Activated B cell treated with CpG ODN at 0.5 μM for 24 hours (primary cell): ENCODE measurements around the gene DCLK2. TPM values are rescaled to one million over a fixed set of nuclear protein-coding genes. Genes with fewer than 3 reads are reported as not detected.

ENCODE experiments used
- ATAC-seq: fragments of 200-7000 bp; cut with Tn5 transposase; one replicate; pipeline ENCODE4 v1.10.0; 2021; ENCODE audit warnings: low read depth, mild to moderate bottlenecking, moderate library complexity
- CTCF ChIA-PET: fragments of 350-600 bp; sonication (Branson Sonifier 250); formaldehyde crosslinking; loops from one replicate; lab custom pipeline; 2021; ENCODE audit warnings: antibody characterized with exemption; lab: Charles Lee
- POLR2A ChIA-PET: fragments of 350-600 bp; sonication (Branson Sonifier 250); formaldehyde crosslinking; loops from one replicate; lab custom pipeline; 2021; ENCODE audit warnings: antibody characterized with exemption; lab: Charles Lee
- DNase-seq: peaks from one replicate; pipeline ENCODE4 v3.0.0; 2022
- H3K27ac Mint-ChIP-seq: one replicate; pipeline ENCODE4 v1.8.0; 2020; ENCODE audit warnings: mixed read lengths
- H3K27me3 Mint-ChIP-seq: one replicate; pipeline ENCODE4 v1.8.0; 2021; ENCODE audit warnings: mixed read lengths
- H3K36me3 Mint-ChIP-seq: one replicate; pipeline ENCODE4 v1.8.0; 2021; ENCODE audit warnings: low read depth, mixed read lengths
- H3K4me1 Mint-ChIP-seq: one replicate; pipeline ENCODE4 v1.8.0; 2021; ENCODE audit warnings: mixed read lengths
- H3K4me3 Mint-ChIP-seq: one replicate; pipeline ENCODE4 v1.8.0; 2020; ENCODE audit warnings: mild to moderate bottlenecking, mixed read lengths
- H3K9me3 Mint-ChIP-seq: one replicate; pipeline ENCODE4 v1.8.0; 2020; ENCODE audit warnings: mixed read lengths
- CTCF ChIP-seq: fragments of 200-600 bp; IDR thresholded peaks from one replicate; pipeline ENCODE4 v1.8.0; 2022; ENCODE audit warnings: antibody characterized with exemption, mild to moderate bottlenecking
- intact Hi-C: fragments of 100-400 bp; cut with micrococcal nuclease; formaldehyde crosslinking; loops from one replicate; pipeline ENCODE4 v1.15.1; 2024
- total RNA-seq: library from RNA; stranded (reverse); gene quantifications from 2 replicates; pipeline ENCODE4 v1.2.3, GENCODE V29; 2022

Gene DCLK2
- total RNA-seq, 1 donor from 2014 or later: 3.4 TPM

- Mint-ChIP-seq H3K27ac (no peak overlapping the region), H3K36me3 (no peaks in the 10 kb centered on the region), H3K27me3 (peaks cover 21% of the 10 kb centered on the region), H3K4me1 (no peaks in the 10 kb centered on the region), H3K9me3 (peaks cover 2% of the 10 kb centered on the region), H3K4me3 (no peak overlapping the region)
- intact Hi-C loops: no loop called here
- DNase-seq: no peak
- TF ChIP-seq CTCF: no peak
- ChIA-PET CTCF (no interaction called here), POLR2A (no interaction called here)
- ATAC-seq: no peak
Measured at GRCh38 chr4:150068300-150068960, 9.8 kb upstream of the DCLK2 start.

- ChIA-PET POLR2A (no interaction called here), CTCF (no interaction called here)
- TF ChIP-seq CTCF: no peak
- Mint-ChIP-seq H3K4me1 (no peaks in the 10 kb centered on the region), H3K27ac (no peak overlapping the region), H3K27me3 (peaks cover 21% of the 10 kb centered on the region), H3K9me3 (peaks cover 2% of the 10 kb centered on the region), H3K36me3 (no peaks in the 10 kb centered on the region), H3K4me3 (no peak overlapping the region)
- DNase-seq (no peak), ATAC-seq (no peak)
- intact Hi-C loops: no loop called here
Measured at GRCh38 chr4:150069353-150069752, 8.9 kb upstream of the DCLK2 start.

- no peak for ATAC-seq
- Mint-ChIP-seq H3K36me3 (no peaks in the 10 kb centered on the region), H3K4me3 (no peak overlapping the region), H3K9me3 (no peaks in the 10 kb centered on the region), H3K27me3 (peaks cover 20% of the 10 kb centered on the region), H3K27ac (no peak overlapping the region), H3K4me1 (no peaks in the 10 kb centered on the region)
- TF ChIP-seq CTCF: no peak
- POLR2A ChIA-PET: interaction anchor here (1.2 kb wide), 1 partner anchor 12 kb away, joined by 3 read pairs; no protein-coding TSS in a partner anchor
- CTCF ChIA-PET: no interaction called here
- DNase-seq: no peak
- intact Hi-C loops: no loop called here
Measured at GRCh38 chr4:150070464-150071170, 7.6 kb upstream of the DCLK2 start.

GRCh38 chr4:150072471-150072870 lies 5.8 kb upstream of the DCLK2 start:
- Mint-ChIP-seq H3K27me3 (peaks cover 37% of the 10 kb centered on the region), H3K36me3 (no peaks in the 10 kb centered on the region), H3K9me3 (no peaks in the 10 kb centered on the region), H3K4me1 (no peaks in the 10 kb centered on the region), H3K4me3 (no peak overlapping the region), H3K27ac (no peak overlapping the region)
- CTCF ChIA-PET: no interaction called here
- ATAC-seq: no peak
- no peak for TF ChIP-seq CTCF
- POLR2A ChIA-PET: no interaction called here
- intact Hi-C loops: no loop called here
- DNase-seq: no peak

GRCh38 chr4:150072906-150073714 lies 5.1 kb upstream of the DCLK2 start:
- Mint-ChIP-seq H3K4me3 (no peak overlapping the region), H3K27me3 (peaks cover 33% of the 10 kb centered on the region), H3K9me3 (no peaks in the 10 kb centered on the region), H3K36me3 (no peaks in the 10 kb centered on the region), H3K4me1 (peaks cover 2% of the 10 kb centered on the region), H3K27ac (no peak overlapping the region)
- ChIA-PET POLR2A (no interaction called here), CTCF (no interaction called here)
- intact Hi-C loops: no loop called here
- TF ChIP-seq CTCF: no peak
- no peak for DNase-seq
- no peak for ATAC-seq
